OCI-LY1 (cell line): ENCODE data around the gene SPARC.

Source experiments
- EZH2 ChIP-seq: fragments of 200-600 bp; sonication (generic), shearing (Covaris generic); IDR thresholded peaks from 2 replicates; pipeline ENCODE4 v1.8.0; 2017; ENCODE audit warnings: borderline replicate concordance, mixed run types, mild to moderate bottlenecking, antibody characterized with exemption, low read length, moderate library complexity, mixed read lengths
- TF ChIP-seq, protein P1 (sequence below): fragments of 200-600 bp; sonication (generic), shearing (Covaris generic); IDR thresholded peaks from 2 replicates; pipeline ENCODE4 v1.5.1; 2017; ENCODE audit warnings: mild to moderate bottlenecking, antibody characterized with exemption, low read length, moderate library complexity, mixed read lengths

DNA sequence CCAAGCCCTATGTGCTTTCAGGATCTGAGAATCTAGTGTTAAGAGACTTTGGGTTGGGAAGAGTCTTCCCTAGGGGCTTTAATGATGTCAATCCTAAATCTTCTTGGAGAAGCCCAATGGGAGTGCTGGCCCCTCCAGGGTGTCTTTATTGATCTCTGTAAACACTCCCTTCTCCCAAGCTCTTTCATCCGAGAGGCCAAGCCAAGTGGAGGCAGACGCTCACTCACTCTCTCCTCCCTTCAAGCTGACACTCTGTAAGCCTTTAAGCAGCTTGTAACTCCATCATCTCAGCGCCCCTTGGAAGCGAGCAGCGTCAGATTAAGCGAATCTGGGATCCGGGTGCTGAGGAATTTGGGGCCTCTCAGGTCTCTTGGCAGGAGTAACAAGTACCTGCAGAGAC is 37.7 kb downstream of the SPARC start:
- TF ChIP-seq, protein P1, sequence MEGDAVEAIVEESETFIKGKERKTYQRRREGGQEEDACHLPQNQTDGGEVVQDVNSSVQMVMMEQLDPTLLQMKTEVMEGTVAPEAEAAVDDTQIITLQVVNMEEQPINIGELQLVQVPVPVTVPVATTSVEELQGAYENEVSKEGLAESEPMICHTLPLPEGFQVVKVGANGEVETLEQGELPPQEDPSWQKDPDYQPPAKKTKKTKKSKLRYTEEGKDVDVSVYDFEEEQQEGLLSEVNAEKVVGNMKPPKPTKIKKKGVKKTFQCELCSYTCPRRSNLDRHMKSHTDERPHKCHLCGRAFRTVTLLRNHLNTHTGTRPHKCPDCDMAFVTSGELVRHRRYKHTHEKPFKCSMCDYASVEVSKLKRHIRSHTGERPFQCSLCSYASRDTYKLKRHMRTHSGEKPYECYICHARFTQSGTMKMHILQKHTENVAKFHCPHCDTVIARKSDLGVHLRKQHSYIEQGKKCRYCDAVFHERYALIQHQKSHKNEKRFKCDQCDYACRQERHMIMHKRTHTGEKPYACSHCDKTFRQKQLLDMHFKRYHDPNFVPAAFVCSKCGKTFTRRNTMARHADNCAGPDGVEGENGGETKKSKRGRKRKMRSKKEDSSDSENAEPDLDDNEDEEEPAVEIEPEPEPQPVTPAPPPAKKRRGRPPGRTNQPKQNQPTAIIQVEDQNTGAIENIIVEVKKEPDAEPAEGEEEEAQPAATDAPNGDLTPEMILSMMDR = no peak
- TF ChIP-seq EZH2 = no peak
